Tongue (tissue), 2 donors: ENCODE data around the gene HNRNPA1. TPM values are rescaled to one million over a fixed set of nuclear protein-coding genes. Genes with fewer than 3 reads are reported as not detected.
"Not testable (repeated sequence)": the region's sequence is repeated elsewhere in the genome, so short reads cannot be mapped to it uniquely, and the experiment has no call there.

ENCODE experiments used
- DNase-seq: peaks from one replicate; pipeline ENCODE4 v3.0.0-alpha.2; 2015
- total RNA-seq: library from RNA; depleted of rRNA; stranded (reverse); fragments of >200 nt; gene quantifications from one replicate; pipeline ENCODE4 v1.2.3, GENCODE V29; 2014

Gene HNRNPA1
- total RNA-seq, 1 donor from 2014 or later, result 618 TPM

GRCh38 chr12:54299515-54300224 is 19.1 kb downstream of the HNRNPA1 start:
- no peak for DNase-seq

GRCh38 chr12:54300225-54300731 is 19.8 kb downstream of the HNRNPA1 start:
- no peak for DNase-seq

GRCh38 chr12:54300732-54301427 is 20.4 kb downstream of the HNRNPA1 start, which contains the start of gene NFE2:
TSS of gene NFE2 (minus strand) at chr12:54301015. CDS start at chr12:54295248, 5,767 bp downstream.
- DNase-seq, result peak; percentile 65

GRCh38 chr12:54301428-54302048 is 21.0 kb downstream of the HNRNPA1 start:
- DNase-seq, result no peak

- no peak for DNase-seq
These were observed 23.1 kb downstream of the HNRNPA1 start for GRCh38 chr12:54303640-54304039.

GRCh38 chr12:54304187-54304810 is 23.8 kb downstream of the HNRNPA1 start:
- DNase-seq, result no peak

- peak; percentile 61 for DNase-seq
These were observed 26.6 kb downstream of the HNRNPA1 start for GRCh38 chr12:54306925-54307741.

- no peak for DNase-seq
These were observed 30.5 kb downstream of the HNRNPA1 start for GRCh38 chr12:54311051-54311450.

- not testable (repeated sequence) for DNase-seq
These were observed 31.8 kb downstream of the HNRNPA1 start for GRCh38 chr12:54312309-54312708.

- no peak for DNase-seq
These were observed 40.8 kb downstream of the HNRNPA1 start for GRCh38 chr12:54321363-54321762.

GRCh38 chr12:54324617-54325441 is 44.3 kb downstream of the HNRNPA1 start, which contains the start of gene COPZ1:
TSS of gene COPZ1 (plus strand) at chr12:54325131. CDS start at chr12:54325164, 33 bp downstream.
- DNase-seq, result peak; percentile 99

GRCh38 chr12:54325442-54326109 is 45.0 kb downstream of the HNRNPA1 start:
- DNase-seq, result not testable (repeated sequence)

- DNase-seq, result no peak
These were observed 48.2 kb downstream of the HNRNPA1 start for GRCh38 chr12:54328595-54329337.

GRCh38 chr12:54329759-54330158 is 49.2 kb downstream of the HNRNPA1 start:
- DNase-seq, result no peak

GRCh38 chr12:54330442-54330841 is 49.9 kb downstream of the HNRNPA1 start:
- no peak for DNase-seq

- DNase-seq, result no peak
These were observed 50.9 kb downstream of the HNRNPA1 start for GRCh38 chr12:54331461-54331860.

- no peak for DNase-seq
These were observed 53.0 kb downstream of the HNRNPA1 start for GRCh38 chr12:54333420-54334034.
